ENCODE measurements around the gene CDK11A.

DNA sequence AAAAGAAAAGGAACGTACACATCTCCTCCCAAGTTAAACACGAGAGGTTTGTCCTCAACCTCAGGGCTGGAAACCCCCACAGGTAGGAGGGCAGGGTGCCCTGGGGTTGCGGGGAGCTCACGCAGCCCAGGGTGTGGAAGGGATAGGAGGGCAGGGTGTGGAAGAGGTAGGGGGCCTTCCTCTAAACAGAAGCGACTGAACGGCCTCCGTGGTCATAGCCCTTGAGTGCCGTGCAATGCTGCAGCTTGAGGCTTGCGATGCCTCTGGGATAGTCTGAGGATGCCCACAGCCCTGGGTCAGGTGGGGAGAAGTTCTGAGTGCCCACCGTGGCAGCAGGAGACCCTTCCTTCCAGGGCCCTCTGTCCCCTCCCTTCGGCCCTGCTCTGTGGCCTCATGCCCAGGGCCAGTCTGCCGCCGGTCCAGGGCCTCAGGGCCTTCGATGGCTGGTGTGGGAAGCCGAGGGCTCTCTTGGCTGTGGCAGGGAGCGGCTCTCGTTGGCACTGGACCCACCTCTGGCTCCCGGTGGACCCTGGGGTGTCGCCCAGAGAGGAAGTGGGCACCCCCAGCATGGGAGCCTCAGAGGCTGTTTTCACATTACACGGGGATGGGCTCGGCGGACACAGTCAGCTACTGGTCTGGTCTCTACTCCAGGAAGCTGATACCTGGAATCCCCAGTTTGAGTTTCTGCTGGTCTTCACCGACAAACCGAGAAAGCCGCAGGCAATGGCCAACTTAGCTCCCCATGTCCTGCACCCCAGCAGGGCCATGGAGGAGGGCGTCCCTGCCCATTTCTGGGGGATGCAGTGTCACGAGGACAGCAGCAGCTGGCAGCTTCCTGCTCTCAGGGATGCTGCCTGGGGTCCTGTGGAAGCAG lies 59.0 kb downstream of the CDK11A start:
- TF ChIP-seq, protein P1, sequence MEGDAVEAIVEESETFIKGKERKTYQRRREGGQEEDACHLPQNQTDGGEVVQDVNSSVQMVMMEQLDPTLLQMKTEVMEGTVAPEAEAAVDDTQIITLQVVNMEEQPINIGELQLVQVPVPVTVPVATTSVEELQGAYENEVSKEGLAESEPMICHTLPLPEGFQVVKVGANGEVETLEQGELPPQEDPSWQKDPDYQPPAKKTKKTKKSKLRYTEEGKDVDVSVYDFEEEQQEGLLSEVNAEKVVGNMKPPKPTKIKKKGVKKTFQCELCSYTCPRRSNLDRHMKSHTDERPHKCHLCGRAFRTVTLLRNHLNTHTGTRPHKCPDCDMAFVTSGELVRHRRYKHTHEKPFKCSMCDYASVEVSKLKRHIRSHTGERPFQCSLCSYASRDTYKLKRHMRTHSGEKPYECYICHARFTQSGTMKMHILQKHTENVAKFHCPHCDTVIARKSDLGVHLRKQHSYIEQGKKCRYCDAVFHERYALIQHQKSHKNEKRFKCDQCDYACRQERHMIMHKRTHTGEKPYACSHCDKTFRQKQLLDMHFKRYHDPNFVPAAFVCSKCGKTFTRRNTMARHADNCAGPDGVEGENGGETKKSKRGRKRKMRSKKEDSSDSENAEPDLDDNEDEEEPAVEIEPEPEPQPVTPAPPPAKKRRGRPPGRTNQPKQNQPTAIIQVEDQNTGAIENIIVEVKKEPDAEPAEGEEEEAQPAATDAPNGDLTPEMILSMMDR (IDR thresholded peaks at IDR 0.05; ENCODE audit: low read depth, low read length, poor library complexity, severe bottlenecking) = no peak
- no peak for TF ChIP-seq EZH2phosphoT487 (IDR thresholded peaks at IDR 0.05; ENCODE audit: borderline replicate concordance, low read length)
